Memory B cell (primary cell): Measurements from ENCODE around the gene DENND1A.

Experiments
- ATAC-seq: fragments of 150-1000 bp; cut with Tn5 transposase; 2 replicates; pipeline ENCODE4 v1.10.0; 2021; ENCODE audit warnings: low read depth, mild to moderate bottlenecking, moderate library complexity
- DNase-seq, 2 donors: peaks; one replicate each; pipeline ENCODE4 v3.0.0; 2022; ENCODE audit warnings: low spot score in 2 of 2
- H3K27ac Mint-ChIP-seq: one replicate; pipeline ENCODE4 v1.8.0; 2022; ENCODE audit warnings: mild to moderate bottlenecking, moderate library complexity, mixed read lengths
- H3K27me3 Mint-ChIP-seq: one replicate; pipeline ENCODE4 v1.8.0; 2022; ENCODE audit warnings: mixed read lengths
- H3K36me3 Mint-ChIP-seq: one replicate; pipeline ENCODE4 v1.8.0; 2022; ENCODE audit warnings: mild to moderate bottlenecking, mixed read lengths
- H3K4me1 Mint-ChIP-seq: one replicate; pipeline ENCODE4 v1.8.0; 2022; ENCODE audit warnings: mixed read lengths
- H3K4me3 Mint-ChIP-seq: one replicate; pipeline ENCODE4 v1.8.0; 2022; ENCODE audit warnings: mild to moderate bottlenecking, moderate library complexity, mixed read lengths
- H3K9me3 Mint-ChIP-seq: one replicate; pipeline ENCODE4 v1.8.0; 2022; ENCODE audit warnings: mixed read lengths

DENND1A gene

GRCh38 chr9:123550012-123550411 lies 379.9 kb downstream of the DENND1A start:
- no peaks in the 10 kb centered on the region for H3K4me1 Mint-ChIP-seq
- H3K9me3 Mint-ChIP-seq: no peaks in the 10 kb centered on the region
- H3K27me3 Mint-ChIP-seq: no peaks in the 10 kb centered on the region
- peaks cover 4% of the 10 kb centered on the region for H3K36me3 Mint-ChIP-seq
- ATAC-seq: no peak
- no peak overlapping the region for H3K27ac Mint-ChIP-seq
- DNase-seq: no peak
- no peak overlapping the region for H3K4me3 Mint-ChIP-seq

GRCh38 chr9:123548741-123549545 lies 381.0 kb downstream of the DENND1A start:
- DNase-seq (no peak), ATAC-seq (no peak)
- peaks cover 3% of the 10 kb centered on the region for H3K36me3 Mint-ChIP-seq
- no peaks in the 10 kb centered on the region for H3K27me3 Mint-ChIP-seq
- H3K9me3 Mint-ChIP-seq: no peaks in the 10 kb centered on the region
- H3K4me3 Mint-ChIP-seq: no peak overlapping the region
- no peaks in the 10 kb centered on the region for H3K4me1 Mint-ChIP-seq
- H3K27ac Mint-ChIP-seq: no peak overlapping the region

GRCh38 chr9:123544007-123544827 lies 385.7 kb downstream of the DENND1A start:
- Mint-ChIP-seq H3K4me3 (no peak overlapping the region), H3K9me3 (no peaks in the 10 kb centered on the region), H3K27me3 (no peaks in the 10 kb centered on the region), H3K27ac (no peak overlapping the region), H3K4me1 (no peaks in the 10 kb centered on the region), H3K36me3 (peaks cover 5% of the 10 kb centered on the region)
- ATAC-seq: no peak
- peak in 1 of 2 donors; percentile 15 for DNase-seq

- DNase-seq (no peak), ATAC-seq (no peak)
- H3K9me3 Mint-ChIP-seq: no peaks in the 10 kb centered on the region
- H3K4me1 Mint-ChIP-seq: no peaks in the 10 kb centered on the region
- peaks cover 5% of the 10 kb centered on the region for H3K36me3 Mint-ChIP-seq
- no peak overlapping the region for H3K27ac Mint-ChIP-seq
- no peak overlapping the region for H3K4me3 Mint-ChIP-seq
- no peaks in the 10 kb centered on the region for H3K27me3 Mint-ChIP-seq
Observed at GRCh38 chr9:123543492-123543891, 386.4 kb downstream of the DENND1A start.

GRCh38 chr9:123542435-123543225 lies 387.3 kb downstream of the DENND1A start:
- no peaks in the 10 kb centered on the region for H3K9me3 Mint-ChIP-seq
- H3K27ac Mint-ChIP-seq: no peak overlapping the region
- H3K4me1 Mint-ChIP-seq: no peaks in the 10 kb centered on the region
- no peak for DNase-seq
- peaks cover 4% of the 10 kb centered on the region for H3K36me3 Mint-ChIP-seq
- H3K4me3 Mint-ChIP-seq: no peak overlapping the region
- no peaks in the 10 kb centered on the region for H3K27me3 Mint-ChIP-seq
- no peak for ATAC-seq

- H3K27ac Mint-ChIP-seq: no peak overlapping the region
- DNase-seq (no peak), ATAC-seq (no peak)
- H3K4me1 Mint-ChIP-seq: peaks cover 2% of the 10 kb centered on the region
- H3K9me3 Mint-ChIP-seq: no peaks in the 10 kb centered on the region
- no peaks in the 10 kb centered on the region for H3K27me3 Mint-ChIP-seq
- peaks cover 4% of the 10 kb centered on the region for H3K36me3 Mint-ChIP-seq
- no peak overlapping the region for H3K4me3 Mint-ChIP-seq
Observed at GRCh38 chr9:123541411-123541810, 388.5 kb downstream of the DENND1A start.

GRCh38 chr9:123540457-123540856 lies 389.5 kb downstream of the DENND1A start:
- H3K27ac Mint-ChIP-seq: no peak overlapping the region
- H3K36me3 Mint-ChIP-seq: peaks cover 6% of the 10 kb centered on the region
- ATAC-seq: no peak
- no peaks in the 10 kb centered on the region for H3K9me3 Mint-ChIP-seq
- H3K4me1 Mint-ChIP-seq: peaks cover 2% of the 10 kb centered on the region
- H3K27me3 Mint-ChIP-seq: no peaks in the 10 kb centered on the region
- DNase-seq: no peak
- H3K4me3 Mint-ChIP-seq: no peak overlapping the region

GRCh38 chr9:123537809-123538208 lies 392.1 kb downstream of the DENND1A start:
- no peak for ATAC-seq
- Mint-ChIP-seq H3K9me3 (peaks cover 6% of the 10 kb centered on the region), H3K4me3 (no peak overlapping the region), H3K27ac (no peak overlapping the region), H3K36me3 (peaks cover 17% of the 10 kb centered on the region), H3K27me3 (no peaks in the 10 kb centered on the region), H3K4me1 (peaks cover 2% of the 10 kb centered on the region)
- no peak for DNase-seq

GRCh38 chr9:123536455-123536868 lies 393.5 kb downstream of the DENND1A start:
- Mint-ChIP-seq H3K4me3 (no peak overlapping the region), H3K27me3 (no peaks in the 10 kb centered on the region), H3K27ac (no peak overlapping the region), H3K9me3 (peaks cover 6% of the 10 kb centered on the region), H3K36me3 (peaks cover 23% of the 10 kb centered on the region), H3K4me1 (peaks cover 2% of the 10 kb centered on the region)
- ATAC-seq (no peak), DNase-seq (no peak)

GRCh38 chr9:123534336-123534735 lies 395.6 kb downstream of the DENND1A start:
- peaks cover 31% of the 10 kb centered on the region for H3K36me3 Mint-ChIP-seq
- H3K27ac Mint-ChIP-seq: no peak overlapping the region
- no peak for ATAC-seq
- peaks cover 15% of the 10 kb centered on the region for H3K9me3 Mint-ChIP-seq
- no peaks in the 10 kb centered on the region for H3K27me3 Mint-ChIP-seq
- H3K4me3 Mint-ChIP-seq: no peak overlapping the region
- no peak for DNase-seq
- H3K4me1 Mint-ChIP-seq: peaks cover 2% of the 10 kb centered on the region

GRCh38 chr9:123530244-123530643 lies 399.7 kb downstream of the DENND1A start:
- Mint-ChIP-seq H3K36me3 (peaks cover 32% of the 10 kb centered on the region), H3K4me1 (no peaks in the 10 kb centered on the region), H3K9me3 (peaks cover 15% of the 10 kb centered on the region), H3K4me3 (no peak overlapping the region), H3K27ac (no peak overlapping the region), H3K27me3 (no peaks in the 10 kb centered on the region)
- no peak for DNase-seq
- ATAC-seq: no peak

- no peak for ATAC-seq
- peaks cover 23% of the 10 kb centered on the region for H3K36me3 Mint-ChIP-seq
- H3K27ac Mint-ChIP-seq: no peak overlapping the region
- no peaks in the 10 kb centered on the region for H3K27me3 Mint-ChIP-seq
- H3K4me1 Mint-ChIP-seq: no peaks in the 10 kb centered on the region
- peaks cover 9% of the 10 kb centered on the region for H3K9me3 Mint-ChIP-seq
- H3K4me3 Mint-ChIP-seq: no peak overlapping the region
- no peak for DNase-seq
Observed at GRCh38 chr9:123528501-123528900, 401.4 kb downstream of the DENND1A start.

GRCh38 chr9:123527981-123528380 lies 401.9 kb downstream of the DENND1A start:
- Mint-ChIP-seq H3K4me3 (no peak overlapping the region), H3K4me1 (no peaks in the 10 kb centered on the region), H3K27me3 (no peaks in the 10 kb centered on the region), H3K36me3 (peaks cover 23% of the 10 kb centered on the region), H3K27ac (no peak overlapping the region), H3K9me3 (peaks cover 9% of the 10 kb centered on the region)
- ATAC-seq (no peak), DNase-seq (no peak)

- Mint-ChIP-seq H3K36me3 (peaks cover 12% of the 10 kb centered on the region), H3K27me3 (no peaks in the 10 kb centered on the region), H3K4me3 (no peak overlapping the region), H3K4me1 (no peaks in the 10 kb centered on the region), H3K9me3 (peaks cover 4% of the 10 kb centered on the region), H3K27ac (no peak overlapping the region)
- DNase-seq (no peak), ATAC-seq (no peak)
Observed at GRCh38 chr9:123525957-123526356, 404.0 kb downstream of the DENND1A start.
